Stimulated activated naive CD8-positive, alpha-beta T cell treated with anti-CD3 and anti-CD28 coated beads, Interleukin-15, amount 100 ng/mL, for 72 hours (primary cell): ENCODE data around the gene KARS1.

Experiments used
- ATAC-seq: fragments of 150-1000 bp; cut with Tn5 transposase; 2 replicates; pipeline ENCODE4 v1.10.0; 2021; ENCODE audit warnings: mild to moderate bottlenecking, moderate library complexity
- DNase-seq, 2 donors: peaks; one replicate each; pipeline ENCODE4 v3.0.0; 2021 to 2022
- H3K27ac Mint-ChIP-seq, 2 donors: one replicate each; pipeline ENCODE4 v1.8.0; 2022; ENCODE audit warnings: mild to moderate bottlenecking in 2 of 2, mixed read lengths in 2 of 2, moderate library complexity in 2 of 2
- H3K27me3 Mint-ChIP-seq: one replicate; pipeline ENCODE4 v1.8.0; 2022; ENCODE audit warnings: mixed read lengths
- H3K4me1 Mint-ChIP-seq: one replicate; pipeline ENCODE4 v1.8.0; 2022; ENCODE audit warnings: mild to moderate bottlenecking, mixed read lengths
- H3K4me3 Mint-ChIP-seq, 2 donors: one replicate each; pipeline ENCODE4 v1.8.0; 2022; ENCODE audit warnings: mild to moderate bottlenecking in 2 of 2, mixed read lengths in 2 of 2, moderate library complexity in 1 of 2
- H3K9me3 Mint-ChIP-seq, 2 donors: one replicate each; pipeline ENCODE4 v1.8.0; 2022; ENCODE audit warnings: mixed read lengths in 2 of 2

Gene KARS1

GRCh38 chr16:75635036-75635435, 12.4 kb downstream of the KARS1 start:
- no peaks in the 10 kb centered on the region for H3K27me3 Mint-ChIP-seq
- H3K4me3 Mint-ChIP-seq, result no peak overlapping the region
- no peak overlapping the region for H3K27ac Mint-ChIP-seq
- DNase-seq (no peak), ATAC-seq (no peak)
- H3K4me1 Mint-ChIP-seq, result peaks cover 6% of the 10 kb centered on the region
- H3K9me3 Mint-ChIP-seq, result no peaks in the 10 kb centered on the region

- Mint-ChIP-seq H3K9me3 (no peaks in the 10 kb centered on the region), H3K27me3 (no peaks in the 10 kb centered on the region), H3K27ac (peak overlapping the region in 1 of 2 donors; percentile 26), H3K4me3 (no peak overlapping the region), H3K4me1 (peaks cover 17% of the 10 kb centered on the region)
- no peak for DNase-seq
- no peak for ATAC-seq
Observed at GRCh38 chr16:75632857-75633256, 14.6 kb downstream of the KARS1 start.

DNA sequence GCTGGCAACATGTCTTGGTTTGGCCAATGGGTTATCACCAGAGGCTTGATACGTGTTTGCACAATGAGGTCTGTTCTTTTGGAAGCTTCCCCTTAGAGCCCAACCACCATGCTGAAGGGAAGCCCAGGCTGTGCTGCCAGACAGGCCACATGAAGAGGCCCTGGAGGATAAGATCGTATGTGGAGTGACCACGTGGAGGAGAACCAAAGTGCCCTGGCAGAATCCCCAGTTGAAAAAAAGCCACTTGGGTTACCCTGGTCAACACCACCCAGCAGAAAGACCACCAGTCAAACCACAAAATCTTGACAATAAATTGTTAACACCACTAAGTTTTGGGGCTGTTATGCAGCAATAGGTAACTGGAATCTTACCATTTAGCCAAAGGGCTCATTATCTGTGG, 17.4 kb downstream of the KARS1 start:
- DNase-seq (no peak), ATAC-seq (no peak)
- H3K4me1 Mint-ChIP-seq, result peaks cover 17% of the 10 kb centered on the region
- no peak overlapping the region for H3K4me3 Mint-ChIP-seq
- no peaks in the 10 kb centered on the region for H3K9me3 Mint-ChIP-seq
- no peak overlapping the region for H3K27ac Mint-ChIP-seq
- no peaks in the 10 kb centered on the region for H3K27me3 Mint-ChIP-seq

GRCh38 chr16:75629132-75629531, 18.3 kb downstream of the KARS1 start:
- DNase-seq (no peak), ATAC-seq (no peak)
- H3K9me3 Mint-ChIP-seq, result no peaks in the 10 kb centered on the region
- no peak overlapping the region for H3K4me3 Mint-ChIP-seq
- no peaks in the 10 kb centered on the region for H3K27me3 Mint-ChIP-seq
- no peak overlapping the region for H3K27ac Mint-ChIP-seq
- peaks cover 17% of the 10 kb centered on the region for H3K4me1 Mint-ChIP-seq

- Mint-ChIP-seq H3K27me3 (no peaks in the 10 kb centered on the region), H3K4me3 (no peak overlapping the region), H3K27ac (peak overlapping the region; percentile 69 to 78), H3K4me1 (peaks cover 17% of the 10 kb centered on the region), H3K9me3 (no peaks in the 10 kb centered on the region)
- ATAC-seq (no peak), DNase-seq (no peak)
Observed at GRCh38 chr16:75628351-75628750, 19.1 kb downstream of the KARS1 start.

DNA sequence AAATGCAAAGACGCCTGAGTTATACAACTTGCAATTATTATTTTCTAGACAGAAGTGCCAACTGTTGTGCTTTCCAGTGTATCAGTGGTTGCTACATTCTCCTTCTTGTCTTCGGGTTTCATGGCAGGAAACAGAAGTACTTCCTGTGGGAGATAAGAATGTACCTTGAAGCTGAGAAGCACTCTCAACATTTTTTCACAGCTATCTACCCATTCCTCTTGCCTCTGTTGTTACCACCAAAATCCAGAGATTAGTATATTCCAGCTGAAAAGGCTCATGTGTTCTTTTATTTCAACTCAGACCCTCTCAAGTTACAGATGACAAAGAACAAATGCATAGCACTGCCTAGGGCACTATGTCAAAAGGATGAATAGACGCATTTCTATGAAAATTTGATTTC, 19.6 kb downstream of the KARS1 start:
- Mint-ChIP-seq H3K4me3 (no peak overlapping the region), H3K27ac (peak overlapping the region; percentile 14 to 69), H3K27me3 (no peaks in the 10 kb centered on the region), H3K9me3 (no peaks in the 10 kb centered on the region), H3K4me1 (peaks cover 17% of the 10 kb centered on the region)
- ATAC-seq (no peak), DNase-seq (no peak)

DNA sequence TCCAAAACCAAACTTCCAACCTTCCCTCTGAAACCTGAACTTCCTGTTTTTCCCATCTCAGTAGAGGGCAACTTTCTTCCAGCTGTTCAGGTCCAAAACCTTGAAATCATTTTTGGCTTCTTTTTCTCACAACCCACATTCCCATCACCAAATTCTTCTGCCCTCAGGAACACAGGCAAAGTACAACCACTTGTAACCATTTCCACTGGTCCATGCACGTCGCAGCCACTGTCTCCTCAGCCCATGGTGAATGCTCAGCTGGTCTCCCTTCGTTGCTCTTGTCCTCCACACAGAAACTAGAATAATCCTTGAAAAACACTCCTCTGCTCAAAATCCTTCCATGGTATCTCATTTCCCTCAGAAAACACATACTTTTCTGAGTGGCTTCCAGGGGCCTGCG, 20.7 kb downstream of the KARS1 start:
- DNase-seq, result no peak
- ATAC-seq, result no peak
- H3K4me3 Mint-ChIP-seq, result no peak overlapping the region
- H3K27me3 Mint-ChIP-seq, result no peaks in the 10 kb centered on the region
- H3K9me3 Mint-ChIP-seq, result no peaks in the 10 kb centered on the region
- peaks cover 22% of the 10 kb centered on the region for H3K4me1 Mint-ChIP-seq
- H3K27ac Mint-ChIP-seq, result peak overlapping the region; percentile 28 to 44

DNA sequence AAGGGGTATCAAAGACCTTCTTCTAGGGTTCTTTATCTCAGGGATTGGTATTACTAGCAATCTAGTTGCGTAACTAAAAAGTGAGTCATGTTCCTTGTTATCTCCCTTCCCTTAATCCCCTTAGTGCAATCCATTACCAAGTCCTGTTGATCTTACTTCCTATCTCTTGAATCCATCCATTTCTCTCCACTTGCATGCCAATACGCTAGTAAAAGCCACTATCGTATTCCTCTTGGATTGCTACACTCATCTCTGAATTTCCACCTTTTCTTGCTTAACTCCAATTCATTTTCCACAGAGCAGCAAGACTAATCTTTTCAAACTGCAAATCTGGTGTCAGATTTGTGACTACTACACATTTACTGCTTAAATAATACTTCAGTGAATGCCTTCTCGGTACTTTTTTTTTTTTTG, 22.5 kb downstream of the KARS1 start:
- peak overlapping the region in 1 of 2 donors; percentile 37 for H3K27ac Mint-ChIP-seq
- H3K4me1 Mint-ChIP-seq, result peaks cover 40% of the 10 kb centered on the region
- no peaks in the 10 kb centered on the region for H3K27me3 Mint-ChIP-seq
- DNase-seq (no peak), ATAC-seq (no peak)
- no peak overlapping the region for H3K4me3 Mint-ChIP-seq
- H3K9me3 Mint-ChIP-seq, result no peaks in the 10 kb centered on the region

DNA sequence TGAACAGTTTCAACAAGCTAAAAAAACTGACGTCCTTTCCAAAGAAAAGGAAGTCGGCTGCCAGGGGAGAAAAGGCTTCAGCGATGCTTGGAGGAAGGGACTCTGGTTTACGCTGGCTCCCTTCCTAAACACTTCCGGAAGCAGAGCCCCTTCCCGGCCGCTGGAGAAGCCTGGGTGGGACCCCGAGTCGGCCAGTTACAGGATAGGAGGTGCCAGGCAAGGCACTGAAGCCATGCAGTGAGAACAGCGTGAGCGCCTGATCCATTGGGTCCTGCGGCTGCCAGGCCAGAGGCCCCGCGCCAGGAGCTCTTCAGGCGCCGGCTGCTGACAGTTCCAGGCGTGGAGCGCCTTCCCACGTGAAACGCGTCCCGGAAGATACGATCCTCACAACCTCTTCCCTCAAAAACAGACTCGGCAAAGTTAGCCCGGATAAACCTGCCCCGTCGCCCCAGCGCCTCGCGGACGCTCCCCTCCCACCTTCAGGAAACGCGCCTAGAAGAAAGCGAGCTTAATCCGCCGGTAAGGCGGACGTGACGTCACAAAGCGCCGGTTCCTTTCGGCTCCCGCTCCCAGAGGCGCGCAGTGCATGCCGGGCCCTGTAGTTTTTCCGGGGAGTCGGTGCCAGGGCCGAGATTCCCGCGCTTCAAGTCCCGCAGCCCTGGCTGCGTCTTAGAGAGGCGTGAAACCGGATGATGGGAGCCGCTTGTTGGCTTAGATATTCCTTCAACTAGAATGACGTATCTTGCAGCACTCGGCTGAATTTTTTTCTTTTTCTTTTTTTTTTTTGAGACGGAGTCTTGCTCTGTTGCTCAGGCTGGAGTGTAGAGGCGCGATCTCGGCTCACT, 24.5 kb downstream of the KARS1 start, which contains the start of gene ADAT1:
Gene ADAT1, minus strand, starts transcription at position 521 of the 845 bp plus-strand sequence. CDS start 2,482 bp downstream, outside the sequence.
- Mint-ChIP-seq H3K27ac (peak within 1 kb of the TSS; percentile 90 to 96), H3K4me1 (peaks cover 24% of the 10 kb centered on the region), H3K9me3 (no peaks in the 10 kb centered on the region), H3K27me3 (no peaks in the 10 kb centered on the region), H3K4me3 (peak within 1 kb of the TSS; percentile 90)
- ATAC-seq (peak; percentile 97), DNase-seq (peak; percentile 94 to 97)

DNA sequence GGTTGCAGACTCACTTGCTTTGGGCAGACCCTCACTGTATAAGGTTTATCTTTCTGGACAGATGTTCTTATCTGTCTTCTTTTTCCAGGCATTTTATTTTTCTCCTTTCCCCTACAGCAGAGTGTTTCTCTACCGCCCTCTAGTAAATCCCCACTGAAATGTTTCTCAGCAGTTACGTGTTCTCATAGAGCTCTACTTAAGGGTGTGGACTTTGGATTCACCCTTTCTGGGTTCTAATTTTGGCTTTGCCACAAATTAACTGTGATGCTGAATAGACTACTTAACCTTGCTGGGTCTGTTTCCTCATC, 26.3 kb downstream of the KARS1 start:
- no peak overlapping the region for H3K27ac Mint-ChIP-seq
- no peaks in the 10 kb centered on the region for H3K27me3 Mint-ChIP-seq
- no peaks in the 10 kb centered on the region for H3K9me3 Mint-ChIP-seq
- no peak for DNase-seq
- H3K4me3 Mint-ChIP-seq, result no peak overlapping the region
- ATAC-seq, result no peak
- H3K4me1 Mint-ChIP-seq, result peaks cover 23% of the 10 kb centered on the region

DNA sequence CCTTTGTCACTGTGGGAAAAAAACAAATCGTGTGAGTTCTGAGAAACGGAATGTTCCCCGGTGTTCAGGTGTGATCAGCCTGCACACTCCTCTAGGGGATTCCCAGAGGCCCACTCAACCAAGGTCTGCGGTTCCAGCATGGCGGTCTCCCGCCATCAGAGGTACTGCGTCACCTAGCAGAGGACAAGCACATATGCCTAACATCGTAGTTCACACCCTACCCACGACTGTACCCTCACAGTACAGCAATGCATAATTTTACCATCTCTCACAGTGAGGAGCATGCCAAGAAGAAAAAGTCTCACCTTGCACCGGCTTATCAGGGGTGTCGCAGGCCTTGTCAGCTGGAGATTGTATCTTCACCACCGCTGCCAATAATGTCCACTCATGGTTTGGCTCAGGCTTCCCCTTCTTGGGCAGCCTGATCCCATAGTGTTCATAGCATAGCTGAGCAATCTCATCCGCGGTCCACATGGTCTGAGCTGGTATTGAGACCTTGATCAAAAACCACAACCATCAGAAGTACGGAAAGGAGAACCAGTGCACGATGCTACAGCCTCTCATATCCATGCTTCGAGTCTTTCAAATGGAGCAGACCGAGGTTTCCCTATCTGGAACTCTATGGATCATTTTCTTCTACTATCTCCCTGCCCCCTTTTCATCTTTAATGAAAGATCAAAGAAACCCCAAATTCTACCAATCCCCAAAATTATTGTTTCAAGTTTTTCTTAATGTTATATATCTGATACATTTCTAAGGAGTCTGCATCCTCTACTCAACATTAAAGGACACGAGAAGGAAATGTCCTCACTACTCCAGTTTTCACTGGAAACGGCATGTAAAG, 26.9 kb downstream of the KARS1 start:
- no peaks in the 10 kb centered on the region for H3K27me3 Mint-ChIP-seq
- H3K27ac Mint-ChIP-seq, result no peak overlapping the region
- peaks cover 23% of the 10 kb centered on the region for H3K4me1 Mint-ChIP-seq
- H3K9me3 Mint-ChIP-seq, result no peaks in the 10 kb centered on the region
- DNase-seq, result no peak
- no peak for ATAC-seq
- H3K4me3 Mint-ChIP-seq, result no peak overlapping the region

DNA sequence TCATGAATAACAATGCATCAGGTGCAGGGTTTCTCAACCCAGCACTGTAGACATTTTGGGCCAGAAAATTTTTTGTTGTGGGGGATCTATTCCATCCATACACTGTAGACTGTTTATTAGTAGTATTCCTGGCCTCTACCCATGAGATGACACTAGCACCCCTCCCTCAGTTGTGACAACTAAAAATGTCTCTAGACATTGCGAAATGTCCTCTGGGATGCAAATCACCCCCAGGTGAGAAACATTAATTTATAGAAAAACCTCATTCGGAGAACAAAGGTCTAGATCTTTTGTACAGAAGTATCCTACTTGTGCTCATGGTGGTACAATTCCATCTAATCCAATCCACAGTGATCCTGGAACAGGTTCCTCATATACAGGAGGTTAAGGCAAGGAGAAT, 28.7 kb downstream of the KARS1 start:
- Mint-ChIP-seq H3K4me1 (peaks cover 23% of the 10 kb centered on the region), H3K4me3 (no peak overlapping the region), H3K9me3 (no peaks in the 10 kb centered on the region), H3K27ac (no peak overlapping the region), H3K27me3 (no peaks in the 10 kb centered on the region)
- no peak for ATAC-seq
- DNase-seq, result no peak

- no peaks in the 10 kb centered on the region for H3K27me3 Mint-ChIP-seq
- DNase-seq, result no peak
- H3K4me3 Mint-ChIP-seq, result no peak overlapping the region
- no peaks in the 10 kb centered on the region for H3K9me3 Mint-ChIP-seq
- H3K27ac Mint-ChIP-seq, result no peak overlapping the region
- H3K4me1 Mint-ChIP-seq, result peaks cover 22% of the 10 kb centered on the region
- ATAC-seq, result peak; percentile 25
Observed at GRCh38 chr16:75617121-75617520, 30.3 kb downstream of the KARS1 start.

DNA sequence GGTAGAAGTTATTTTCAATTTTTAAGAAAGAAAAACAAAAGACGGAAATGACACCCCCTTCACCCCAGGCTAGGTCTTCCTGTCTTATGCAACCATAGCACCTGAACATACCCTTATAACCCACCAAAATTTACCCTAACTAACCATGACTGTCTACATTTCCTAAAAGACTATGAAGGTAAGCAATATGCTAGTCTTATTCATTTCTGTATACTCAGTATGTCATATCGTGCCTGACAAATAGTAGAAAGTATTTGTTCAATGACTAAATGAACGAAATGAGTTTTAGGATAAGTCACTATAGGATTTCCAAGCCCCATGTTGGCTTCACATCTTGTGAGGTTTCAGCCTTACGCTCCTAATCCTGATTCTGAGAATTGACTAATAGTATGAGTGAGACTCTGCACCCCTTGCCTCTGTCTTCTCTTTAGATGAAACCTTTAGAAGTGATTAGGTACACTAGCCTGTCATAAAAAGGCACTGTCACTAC, 30.9 kb downstream of the KARS1 start:
- peak overlapping the region in 1 of 2 donors; percentile 67 for H3K27ac Mint-ChIP-seq
- H3K4me1 Mint-ChIP-seq, result peaks cover 16% of the 10 kb centered on the region
- no peak overlapping the region for H3K4me3 Mint-ChIP-seq
- ATAC-seq (peak; percentile 89), DNase-seq (no peak)
- H3K27me3 Mint-ChIP-seq, result no peaks in the 10 kb centered on the region
- no peaks in the 10 kb centered on the region for H3K9me3 Mint-ChIP-seq

DNA sequence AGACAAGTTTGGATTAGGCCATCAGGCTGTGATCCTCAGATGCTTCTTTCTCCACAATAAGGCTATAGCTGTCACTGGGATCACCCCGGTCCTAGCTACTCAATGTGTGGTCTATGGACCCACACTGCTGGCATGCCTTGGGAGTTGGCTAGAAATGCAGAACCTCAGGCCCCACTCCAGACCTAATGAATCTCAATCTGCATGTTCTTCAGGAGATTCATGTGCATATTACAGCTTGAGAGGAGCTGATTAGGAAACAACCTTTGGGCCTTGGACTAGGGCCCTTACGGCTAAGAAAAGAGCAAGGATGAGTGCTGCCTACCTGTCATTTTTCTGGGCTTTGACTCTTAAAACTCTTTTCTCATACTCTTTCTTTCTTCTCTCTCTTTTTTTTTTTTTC, 31.8 kb downstream of the KARS1 start:
- Mint-ChIP-seq H3K27me3 (no peaks in the 10 kb centered on the region), H3K4me3 (no peak overlapping the region)
- no peak for DNase-seq

More for the DNA sequence above, 31.8 kb downstream of the KARS1 start:
- Mint-ChIP-seq H3K4me1 (peaks cover 7% of the 10 kb centered on the region), H3K27ac (peak overlapping the region in 1 of 2 donors; percentile 1), H3K9me3 (no peaks in the 10 kb centered on the region)
- no peak for ATAC-seq
